B cell (primary cell): ENCODE data around the gene PKNOX1. TPM values are rescaled to one million over a fixed set of nuclear protein-coding genes. Genes with fewer than 3 reads are reported as not detected.

Experiments
- ATAC-seq: fragments of 200-7000 bp; cut with Tn5 transposase; one replicate; pipeline ENCODE4 v1.10.0; 2021; ENCODE audit warnings: low read depth, mild to moderate bottlenecking, moderate number of reproducible peaks, moderate library complexity
- CTCF ChIA-PET: fragments of 350-600 bp; sonication (Branson Sonifier 250); formaldehyde crosslinking; loops from one replicate; lab custom pipeline; 2021; ENCODE audit warnings: antibody characterized with exemption, inconsistent platforms; lab: Charles Lee
- POLR2A ChIA-PET: fragments of 350-600 bp; sonication (Branson Sonifier 250); formaldehyde crosslinking; loops from one replicate; lab custom pipeline; 2021; ENCODE audit warnings: antibody characterized with exemption; lab: Charles Lee
- DNase-seq: peaks from one replicate; pipeline ENCODE4 v3.0.0; 2013
- H2AFZ ChIP-seq: 2 replicates; pipeline ENCODE4 v1.6.1; 2012; ENCODE audit warnings: mild to moderate bottlenecking, low read depth, low read length; ENCODE audit not compliant: insufficient read depth, poor library complexity, severe bottlenecking
- H3K27ac ChIP-seq, 2 donors: 1 replicate in 1 of 2; 2 replicates in 1 of 2; pipeline ENCODE4 v1.5.1; 2012 to 2013; ENCODE audit warnings: low read length in 2 of 2, mild to moderate bottlenecking in 2 of 2, moderate library complexity in 1 of 2
- H3K27me3 ChIP-seq, 4 experiments: fragments of 200-600 bp in 1 of 4; sonication (generic) in 1 of 4; replicated peaks in 1 of 4; 1 replicate in 2 of 4; 2 replicates in 2 of 4; pipeline versions ENCODE4 v1.6.1 to v1.7.0; 2013 to 2016; ENCODE audit warnings: low read length in 3 of 4, mild to moderate bottlenecking in 2 of 4, mixed read lengths in 1 of 4, moderate library complexity in 1 of 4; ENCODE audit not compliant: insufficient read depth in 4 of 4, control insufficient read depth in 3 of 4; ENCODE audit errors: control extremely low read depth in 1 of 4
- H3K36me3 ChIP-seq, 2 experiments: replicated peaks in 1 of 2; 1 replicate in 1 of 2; 2 replicates in 1 of 2; pipeline versions ENCODE4 v1.6.1 to v1.7.1; 2013; ENCODE audit warnings: low read length in 1 of 2; ENCODE audit not compliant: insufficient read depth in 2 of 2, control insufficient read depth in 1 of 2; ENCODE audit errors: control extremely low read depth in 1 of 2, extremely low read depth in 1 of 2
- H3K4me1 ChIP-seq, 2 donors: fragments of 200-600 bp in 1 of 2; sonication (generic) in 1 of 2; 1 replicate in 1 of 2; 2 replicates in 1 of 2; pipeline versions ENCODE4 v1.5.1 to v1.6.1; 2013 to 2017; ENCODE audit warnings: low read length in 2 of 2; ENCODE audit not compliant: control insufficient read depth in 2 of 2, insufficient read depth in 2 of 2
- H3K4me2 ChIP-seq: replicated peaks from 2 replicates; pipeline ENCODE3; 2012; ENCODE audit warnings: mild to moderate bottlenecking, low read depth, low read length; ENCODE audit not compliant: poor library complexity, severe bottlenecking
- H3K4me3 ChIP-seq, 5 experiments: fragments of 200-600 bp in 1 of 5; sonication (generic) in 1 of 5; 1 replicate in 3 of 5; 2 replicates in 2 of 5; pipeline versions ENCODE4 v1.5.1 to v1.7.0; 2011 to 2016; ENCODE audit warnings: low read length in 4 of 5, mild to moderate bottlenecking in 4 of 5, low read depth in 2 of 5, control low read depth in 1 of 5, moderate library complexity in 1 of 5; ENCODE audit not compliant: insufficient read depth in 1 of 5; ENCODE audit errors: control extremely low read depth in 1 of 5, extremely low read depth in 1 of 5
- H3K79me2 ChIP-seq: fragments of 200-600 bp; sonication (generic); one replicate; pipeline ENCODE4 v1.6.0; 2016; ENCODE audit warnings: low read length; ENCODE audit not compliant: control insufficient read depth, insufficient read depth
- H3K9ac ChIP-seq: fragments of 200-600 bp; sonication (generic); 2 replicates; pipeline ENCODE4 v1.6.1; 2017; ENCODE audit warnings: mild to moderate bottlenecking, low read length, moderate library complexity
- H3K9me3 ChIP-seq, 3 donors: one replicate each; pipeline versions ENCODE4 v1.6.1 to v1.7.1; 2013; ENCODE audit warnings: low read length in 2 of 3; ENCODE audit not compliant: control insufficient read depth in 2 of 3, insufficient read depth in 1 of 3; ENCODE audit errors: control extremely low read depth in 1 of 3
- H4K20me1 ChIP-seq: 2 replicates; pipeline ENCODE4 v1.6.0; 2012; ENCODE audit warnings: mild to moderate bottlenecking, low read length; ENCODE audit not compliant: insufficient read depth, control insufficient read depth, poor library complexity, severe bottlenecking
- H3K27ac Mint-ChIP-seq: one replicate; pipeline ENCODE4 v1.8.0; 2021; ENCODE audit warnings: mixed read lengths
- H3K27me3 Mint-ChIP-seq: one replicate; pipeline ENCODE4 v1.8.0; 2021; ENCODE audit warnings: mixed read lengths
- H3K4me1 Mint-ChIP-seq: one replicate; pipeline ENCODE4 v1.8.0; 2021; ENCODE audit warnings: mixed read lengths
- H3K4me3 Mint-ChIP-seq: one replicate; pipeline ENCODE4 v1.8.0; 2021; ENCODE audit warnings: mixed read lengths
- H3K9me3 Mint-ChIP-seq: one replicate; pipeline ENCODE4 v1.8.0; 2022; ENCODE audit warnings: mixed read lengths; ENCODE audit not compliant: insufficient read depth
- CTCF ChIP-seq: fragments of 200-600 bp; IDR thresholded peaks from one replicate; pipeline ENCODE4 v1.8.0; 2022; ENCODE audit warnings: antibody characterized with exemption, mild to moderate bottlenecking
- EZH2 ChIP-seq: IDR thresholded peaks from 2 replicates; pipeline ENCODE4 v1.6.1; 2012; ENCODE audit warnings: borderline replicate concordance, low read depth, mild to moderate bottlenecking, moderate library complexity, low read length; ENCODE audit not compliant: insufficient read depth, poor library complexity, severe bottlenecking
- WGBS: methylation state at CpG from one replicate; pipeline ENCODE4 v1.1.5; 2013; ENCODE audit warnings: missing lambda C conversion rate; ENCODE audit not compliant: insufficient coverage; 5-methylcytosine and 5-hydroxymethylcytosine counted together
- intact Hi-C: fragments of 100-400 bp; cut with micrococcal nuclease; formaldehyde crosslinking; loops from one replicate; pipeline ENCODE4 v1.10.0; 2022
- polyA plus RNA-seq: library from polyadenylated mRNA; depleted of rRNA; stranded (reverse); fragments of >200 nt; gene quantifications from 2 replicates; pipeline ENCODE4 v1.2.3, GENCODE V29; 2012
- total RNA-seq, 2 donors: library from RNA; stranded (reverse); fragments of 120-200 nt in 1 of 2; gene quantifications; 1 replicate in 1 of 2; 2 replicates in 1 of 2; pipeline versions ENCODE4 v1.2.3 to v1.2.4, GENCODE V29; 2013 to 2022

Gene PKNOX1
- total and polyA plus RNA-seq, 2 donors (not counting 1 experiment from before 2014, with no cell fraction given), result 7.6 to 29.5 TPM

- TF ChIP-seq EZH2, result no peak
- Histone ChIP-seq H3K79me2 (no peaks in the 10 kb centered on the region), H3K27me3 (no peaks in the 10 kb centered on the region), H3K9me3 (no peaks in the 10 kb centered on the region), H3K4me2 (no peak overlapping the region), H2AFZ (no peak overlapping the region), H3K36me3 (peaks cover 0 to 55% of the 10 kb centered on the region in 2 experiments), H4K20me1 (no peaks in the 10 kb centered on the region), H3K9ac (no peak overlapping the region), H3K4me3 (no peak overlapping the region), H3K27ac (no peak overlapping the region), H3K4me1 (no peaks in the 10 kb centered on the region)
- CTCF ChIA-PET, result no interaction called here
- no peak for DNase-seq
- POLR2A ChIA-PET, result interaction anchor here (1.2 kb wide), 1 partner anchor 12 kb away, joined by 3 read pairs; no protein-coding TSS in a partner anchor
- H3K27me3 Mint-ChIP-seq, result no peaks in the 10 kb centered on the region
- no peaks in the 10 kb centered on the region for H3K9me3 Mint-ChIP-seq
- no peak for ATAC-seq
- 96% methylated on average over 26 of the region's 27 CpGs for WGBS
- H3K27ac Mint-ChIP-seq, result no peak overlapping the region
- no peaks in the 10 kb centered on the region for H3K4me1 Mint-ChIP-seq
- H3K4me3 Mint-ChIP-seq, result no peak overlapping the region
- intact Hi-C loops, result no loop called here
Observed at GRCh38 chr21:43027846-43028731, 53.7 kb downstream of the PKNOX1 start.

GRCh38 chr21:43029785-43030184 lies 55.4 kb downstream of the PKNOX1 start:
- ChIA-PET CTCF (no interaction called here), POLR2A (interaction anchor here (0.6 kb wide), 1 partner anchor 861 kb away, joined by 3 read pairs; no protein-coding TSS in a partner anchor)
- no peaks in the 10 kb centered on the region for H4K20me1 ChIP-seq
- H3K27me3 ChIP-seq, result no peaks in the 10 kb centered on the region
- H3K4me3 ChIP-seq, result no peak overlapping the region
- no peaks in the 10 kb centered on the region for H3K9me3 ChIP-seq
- H3K27me3 Mint-ChIP-seq, result no peaks in the 10 kb centered on the region
- H2AFZ ChIP-seq, result no peak overlapping the region
- no peaks in the 10 kb centered on the region for H3K79me2 ChIP-seq
- intact Hi-C loops, result no loop called here
- WGBS, result 96% methylated on average over 10 of the region's 13 CpGs
- no peak overlapping the region for H3K4me2 ChIP-seq
- H3K36me3 ChIP-seq, result peaks cover 0 to 46% of the 10 kb centered on the region in 2 experiments
- no peaks in the 10 kb centered on the region for H3K4me1 ChIP-seq
- no peak overlapping the region for H3K27ac Mint-ChIP-seq
- no peaks in the 10 kb centered on the region for H3K9me3 Mint-ChIP-seq
- no peak for DNase-seq
- H3K27ac ChIP-seq, result no peak overlapping the region
- ATAC-seq, result no peak
- H3K9ac ChIP-seq, result no peak overlapping the region
- no peaks in the 10 kb centered on the region for H3K4me1 Mint-ChIP-seq
- no peak for TF ChIP-seq EZH2
- TF ChIP-seq CTCF, result no peak
- H3K4me3 Mint-ChIP-seq, result no peak overlapping the region
